GM18873 (cell line): ENCODE data around the gene RBX1.

Source experiments
- ATAC-seq: cut with Tn5 transposase; IDR thresholded peaks from one replicate; pipeline ENCODE4 v1.9.1; 2021; ENCODE audit warnings: mild to moderate bottlenecking, moderate library complexity, moderate number of reproducible peaks; ENCODE audit not compliant: unreplicated experiment, low FRiP score

Gene RBX1

DNA sequence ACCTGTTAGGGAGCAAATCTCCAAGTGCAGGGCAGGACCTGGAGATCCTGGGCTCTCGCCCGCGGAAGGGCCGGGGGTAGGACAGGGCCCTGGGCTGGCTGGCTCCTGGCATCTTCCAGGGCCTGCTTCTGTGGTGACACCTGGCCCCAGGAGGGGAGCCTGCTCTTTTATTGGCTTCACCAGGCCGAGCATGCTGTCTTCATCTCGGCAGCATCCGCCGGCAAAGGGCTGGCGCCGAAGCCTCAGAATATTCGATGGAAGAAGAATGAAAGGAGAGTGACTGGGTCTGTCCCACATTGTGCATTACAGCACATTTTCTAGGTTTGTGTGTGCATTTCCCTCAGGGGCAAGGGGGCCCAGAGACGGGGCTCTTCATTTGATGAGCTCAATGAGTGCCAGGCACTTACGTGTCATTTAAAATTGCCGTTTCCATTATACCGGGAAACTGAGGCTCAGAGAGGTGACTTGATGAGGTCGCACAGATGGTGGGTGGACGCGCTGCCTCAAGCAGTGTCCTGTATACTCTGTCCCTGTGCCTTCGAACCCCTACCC, 70.0 kb downstream of the RBX1 start:
- ATAC-seq, result no peak

DNA sequence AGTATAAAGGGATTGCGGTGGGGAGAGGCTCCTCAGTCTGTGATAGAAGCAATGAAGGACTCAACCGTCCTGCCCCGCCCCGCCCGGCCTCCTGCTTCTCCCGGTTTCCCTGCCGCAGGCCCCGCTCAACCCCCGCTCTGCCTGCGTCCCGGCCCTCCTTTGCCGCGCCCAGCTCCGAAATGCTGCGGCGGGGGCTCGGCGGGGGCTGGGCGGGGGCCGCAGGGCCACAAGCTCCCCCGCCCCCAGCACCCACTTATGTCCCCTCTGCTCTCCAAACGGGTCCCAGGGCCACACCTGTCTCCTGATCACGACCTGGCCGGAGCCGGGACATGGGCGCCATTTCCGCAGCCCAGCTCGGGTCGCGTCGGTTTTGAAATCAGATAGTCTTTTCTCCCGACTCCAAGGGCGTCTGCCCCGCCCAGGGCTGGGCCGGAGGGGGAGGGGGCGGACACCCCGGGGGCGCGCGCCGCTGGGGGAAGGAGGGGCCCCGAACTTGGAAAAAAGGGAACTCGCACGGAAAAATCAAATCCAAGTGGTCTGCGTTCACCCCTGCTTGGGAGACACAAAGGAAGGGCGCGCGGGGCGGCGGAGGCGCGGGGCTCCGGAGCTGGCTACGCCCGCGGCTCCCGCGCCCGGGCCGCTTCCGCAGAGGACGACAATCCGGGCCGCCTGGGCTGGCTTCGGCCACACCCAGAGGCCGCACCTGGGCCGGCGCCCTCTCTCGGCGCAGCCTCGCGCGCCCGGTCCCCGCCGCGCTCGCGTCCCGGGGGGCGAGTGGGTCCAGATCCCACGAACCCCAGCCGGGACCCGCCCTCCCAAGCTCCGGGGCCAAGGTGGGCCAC, 70.7 kb downstream of the RBX1 start:
- ATAC-seq, result no peak

DNA sequence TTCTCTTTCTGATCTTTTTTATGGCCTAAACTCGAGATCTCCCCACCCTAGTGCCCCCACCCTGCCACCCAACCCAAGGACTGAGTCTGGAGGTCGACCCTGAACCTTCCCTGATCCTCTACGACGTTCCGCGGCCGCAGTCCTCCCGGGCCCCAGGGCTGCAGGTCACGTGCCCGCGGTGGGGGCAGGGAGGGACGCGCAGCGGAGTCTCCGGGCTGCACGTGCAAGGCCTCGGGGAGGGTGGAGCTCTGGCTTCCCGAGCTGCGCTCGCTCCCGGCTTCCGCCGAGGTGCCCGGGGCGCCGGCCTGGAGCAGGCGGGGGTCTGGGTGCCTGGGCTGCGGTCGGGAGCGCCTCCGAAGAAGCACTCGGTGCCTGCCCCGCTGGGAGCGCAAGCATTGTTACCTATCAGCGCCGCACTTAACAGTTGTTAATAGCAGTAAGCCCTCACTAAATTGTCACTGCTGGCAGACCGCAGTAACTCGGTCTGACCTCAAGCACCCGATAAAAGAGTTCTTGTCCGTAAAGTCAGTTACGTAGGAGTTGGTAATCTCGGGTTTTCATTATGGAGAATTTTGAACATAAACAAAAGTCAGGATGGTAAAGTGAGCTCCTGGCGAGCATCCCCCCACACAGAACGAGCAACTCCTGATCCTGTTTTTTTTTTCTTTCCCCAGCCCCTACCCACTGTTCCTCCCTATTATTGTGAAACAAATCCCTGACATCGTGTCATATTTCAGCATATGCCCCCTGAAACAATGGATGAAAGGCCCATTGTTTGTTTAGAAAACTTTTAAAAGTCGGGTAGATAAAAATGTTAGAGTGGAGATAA, 71.5 kb downstream of the RBX1 start:
- no peak for ATAC-seq
